ENCODE measurements around the gene ADNP2.

Gene ADNP2

DNA sequence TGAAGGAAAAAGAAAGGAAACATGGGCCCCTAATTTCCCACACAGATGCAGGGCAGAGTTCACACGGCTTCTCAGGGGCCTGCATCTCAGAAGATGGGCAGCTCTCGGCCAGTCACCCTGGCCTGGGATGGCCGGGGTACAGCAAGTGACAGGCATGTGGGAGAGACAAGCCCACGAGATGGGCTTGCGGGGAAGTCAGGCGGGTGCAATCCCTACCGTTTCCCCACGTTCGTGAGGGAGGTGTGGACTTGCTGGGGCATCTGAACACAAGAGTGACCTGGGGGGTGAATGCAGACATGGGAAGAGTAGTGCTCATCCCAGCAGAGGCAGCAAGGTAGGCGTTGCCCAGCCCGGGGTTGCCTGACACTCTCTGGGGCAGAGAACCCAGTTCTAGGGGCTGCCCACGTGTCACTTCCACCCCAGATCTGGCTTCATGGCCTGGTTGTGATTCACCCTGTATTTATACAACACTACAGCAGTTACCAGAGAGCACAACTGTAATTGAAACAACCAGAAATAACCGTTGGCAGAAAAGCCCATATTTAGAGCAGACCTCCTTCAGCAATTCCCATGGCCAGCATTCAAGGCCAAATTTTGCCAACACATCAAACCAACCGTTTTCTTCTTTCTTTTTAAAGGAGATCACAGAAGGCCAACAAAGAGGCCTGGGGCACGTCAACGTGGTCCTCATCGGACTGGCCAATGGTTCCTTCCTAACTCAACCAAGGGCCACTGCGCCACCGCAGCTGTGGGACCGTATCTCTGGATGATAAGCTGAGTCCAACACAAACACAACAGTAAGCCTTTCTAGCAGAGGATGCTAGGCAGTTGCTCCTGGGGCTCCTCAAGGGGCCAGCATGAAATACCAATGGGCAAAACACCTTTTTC, 79.8 kb downstream of the ADNP2 start:
- no peak for DNase-seq (ENCODE audit: low read depth in 2 of 2, low spot score in 1 of 2)

DNA sequence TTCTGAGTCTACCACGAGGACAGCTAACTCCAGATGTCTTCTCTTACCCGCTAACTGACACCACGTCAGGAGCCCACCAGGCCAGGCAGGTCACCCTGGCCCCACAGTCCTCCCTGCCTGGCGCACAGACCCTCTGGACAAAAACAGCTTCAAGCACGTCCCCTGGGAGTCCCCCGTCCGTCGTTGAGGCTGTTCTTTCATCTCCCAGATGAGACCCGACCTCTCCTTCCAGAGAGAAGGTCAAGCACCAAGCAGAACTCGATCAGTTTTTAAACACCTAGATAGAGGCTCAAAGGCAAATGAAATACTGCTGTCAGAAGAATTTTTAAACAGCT, 80.4 kb downstream of the ADNP2 start:
- no peak for DNase-seq (ENCODE audit: low read depth in 2 of 2, low spot score in 1 of 2)

All from stimulated activated CD8-positive, alpha-beta memory T cell treated with anti-CD3 and anti-CD28 coated beads, Interleukin-4, amount 100 ng/mL, for 4 hours (primary cell).